GM13977 (cell line): ENCODE measurements around the gene MST1R.

Source experiments
- DNase-seq: peaks from one replicate; pipeline ENCODE4 v3.0.0; 2012; ENCODE audit warnings: low spot score
- CTCF ChIP-seq: IDR thresholded peaks from 2 replicates; pipeline ENCODE4 v1.5.1; 2012; ENCODE audit warnings: mild to moderate bottlenecking, control low read depth; ENCODE audit not compliant: insufficient read depth; ENCODE audit errors: extremely low read depth, missing control alignments
- in situ Hi-C: fragments of 300-500 bp; cut with MboI; formaldehyde crosslinking; loops from one replicate; pipeline ENCODE4 v1.12.0; 2022; ENCODE audit warnings: low sequenced_read_pairs, low pct_unique_long_range_greater_than_20kb, mixed read lengths, inconsistent platforms; ENCODE audit not compliant: unreplicated experiment

MST1R gene

GRCh38 chr3:49895791-49896190 lies 7.9 kb downstream of the MST1R start:
- TF ChIP-seq CTCF, result no peak
- in situ Hi-C loops, result no loop called here
- no peak for DNase-seq

- TF ChIP-seq CTCF, result no peak
- no peak for DNase-seq
- in situ Hi-C loops, result no loop called here
Observed at GRCh38 chr3:49889296-49889695, 14.4 kb downstream of the MST1R start.

GRCh38 chr3:49886922-49887265 lies 16.8 kb downstream of the MST1R start:
- no peak for TF ChIP-seq CTCF
- no peak for DNase-seq
- in situ Hi-C loops, result no loop called here

- DNase-seq, result no peak
- in situ Hi-C loops, result no loop called here
- TF ChIP-seq CTCF, result no peak
Observed at GRCh38 chr3:49883998-49884397, 19.7 kb downstream of the MST1R start.

- DNase-seq, result no peak
- in situ Hi-C loops, result no loop called here
- TF ChIP-seq CTCF, result no peak
Observed at GRCh38 chr3:49882166-49882565, 21.5 kb downstream of the MST1R start.

GRCh38 chr3:49880581-49881315 lies 22.9 kb downstream of the MST1R start:
- in situ Hi-C loops, result no loop called here
- no peak for TF ChIP-seq CTCF
- DNase-seq, result no peak

GRCh38 chr3:49879721-49880120 lies 24.0 kb downstream of the MST1R start:
- no peak for TF ChIP-seq CTCF
- in situ Hi-C loops, result no loop called here
- DNase-seq, result no peak
